B cell (primary cell): ENCODE results near the gene COX20. TPM values are rescaled to one million over a fixed set of nuclear protein-coding genes. Genes with fewer than 3 reads are reported as not detected.

ENCODE experiments used
- ATAC-seq: fragments of 200-7000 bp; cut with Tn5 transposase; one replicate; pipeline ENCODE4 v1.10.0; 2021; ENCODE audit warnings: low read depth, mild to moderate bottlenecking, moderate number of reproducible peaks, moderate library complexity
- CTCF ChIA-PET: fragments of 350-600 bp; sonication (Branson Sonifier 250); formaldehyde crosslinking; loops from one replicate; lab custom pipeline; 2021; ENCODE audit warnings: antibody characterized with exemption, inconsistent platforms; lab: Charles Lee
- POLR2A ChIA-PET: fragments of 350-600 bp; sonication (Branson Sonifier 250); formaldehyde crosslinking; loops from one replicate; lab custom pipeline; 2021; ENCODE audit warnings: antibody characterized with exemption; lab: Charles Lee
- DNase-seq: peaks from one replicate; pipeline ENCODE4 v3.0.0; 2013
- H2AFZ ChIP-seq: 2 replicates; pipeline ENCODE4 v1.6.1; 2012; ENCODE audit warnings: mild to moderate bottlenecking, low read depth, low read length; ENCODE audit not compliant: insufficient read depth, poor library complexity, severe bottlenecking
- H3K27ac ChIP-seq, 2 donors: 1 replicate in 1 of 2; 2 replicates in 1 of 2; pipeline ENCODE4 v1.5.1; 2012 to 2013; ENCODE audit warnings: low read length in 2 of 2, mild to moderate bottlenecking in 2 of 2, moderate library complexity in 1 of 2
- H3K27me3 ChIP-seq, 4 experiments: fragments of 200-600 bp in 1 of 4; sonication (generic) in 1 of 4; replicated peaks in 1 of 4; 1 replicate in 2 of 4; 2 replicates in 2 of 4; pipeline versions ENCODE4 v1.6.1 to v1.7.0; 2013 to 2016; ENCODE audit warnings: low read length in 3 of 4, mild to moderate bottlenecking in 2 of 4, mixed read lengths in 1 of 4, moderate library complexity in 1 of 4; ENCODE audit not compliant: insufficient read depth in 4 of 4, control insufficient read depth in 3 of 4; ENCODE audit errors: control extremely low read depth in 1 of 4
- H3K36me3 ChIP-seq, 2 experiments: replicated peaks in 1 of 2; 1 replicate in 1 of 2; 2 replicates in 1 of 2; pipeline versions ENCODE4 v1.6.1 to v1.7.1; 2013; ENCODE audit warnings: low read length in 1 of 2; ENCODE audit not compliant: insufficient read depth in 2 of 2, control insufficient read depth in 1 of 2; ENCODE audit errors: control extremely low read depth in 1 of 2, extremely low read depth in 1 of 2
- H3K4me1 ChIP-seq, 2 donors: fragments of 200-600 bp in 1 of 2; sonication (generic) in 1 of 2; 1 replicate in 1 of 2; 2 replicates in 1 of 2; pipeline versions ENCODE4 v1.5.1 to v1.6.1; 2013 to 2017; ENCODE audit warnings: low read length in 2 of 2; ENCODE audit not compliant: control insufficient read depth in 2 of 2, insufficient read depth in 2 of 2
- H3K4me2 ChIP-seq: replicated peaks from 2 replicates; pipeline ENCODE3; 2012; ENCODE audit warnings: mild to moderate bottlenecking, low read depth, low read length; ENCODE audit not compliant: poor library complexity, severe bottlenecking
- H3K4me3 ChIP-seq, 5 experiments: fragments of 200-600 bp in 1 of 5; sonication (generic) in 1 of 5; 1 replicate in 3 of 5; 2 replicates in 2 of 5; pipeline versions ENCODE4 v1.5.1 to v1.7.0; 2011 to 2016; ENCODE audit warnings: low read length in 4 of 5, mild to moderate bottlenecking in 4 of 5, low read depth in 2 of 5, control low read depth in 1 of 5, moderate library complexity in 1 of 5; ENCODE audit not compliant: insufficient read depth in 1 of 5; ENCODE audit errors: control extremely low read depth in 1 of 5, extremely low read depth in 1 of 5
- H3K79me2 ChIP-seq: fragments of 200-600 bp; sonication (generic); one replicate; pipeline ENCODE4 v1.6.0; 2016; ENCODE audit warnings: low read length; ENCODE audit not compliant: control insufficient read depth, insufficient read depth
- H3K9ac ChIP-seq: fragments of 200-600 bp; sonication (generic); 2 replicates; pipeline ENCODE4 v1.6.1; 2017; ENCODE audit warnings: mild to moderate bottlenecking, low read length, moderate library complexity
- H3K9me3 ChIP-seq, 3 donors: one replicate each; pipeline versions ENCODE4 v1.6.1 to v1.7.1; 2013; ENCODE audit warnings: low read length in 2 of 3; ENCODE audit not compliant: control insufficient read depth in 2 of 3, insufficient read depth in 1 of 3; ENCODE audit errors: control extremely low read depth in 1 of 3
- H4K20me1 ChIP-seq: 2 replicates; pipeline ENCODE4 v1.6.0; 2012; ENCODE audit warnings: mild to moderate bottlenecking, low read length; ENCODE audit not compliant: insufficient read depth, control insufficient read depth, poor library complexity, severe bottlenecking
- H3K27ac Mint-ChIP-seq: one replicate; pipeline ENCODE4 v1.8.0; 2021; ENCODE audit warnings: mixed read lengths
- H3K27me3 Mint-ChIP-seq: one replicate; pipeline ENCODE4 v1.8.0; 2021; ENCODE audit warnings: mixed read lengths
- H3K4me1 Mint-ChIP-seq: one replicate; pipeline ENCODE4 v1.8.0; 2021; ENCODE audit warnings: mixed read lengths
- H3K4me3 Mint-ChIP-seq: one replicate; pipeline ENCODE4 v1.8.0; 2021; ENCODE audit warnings: mixed read lengths
- H3K9me3 Mint-ChIP-seq: one replicate; pipeline ENCODE4 v1.8.0; 2022; ENCODE audit warnings: mixed read lengths; ENCODE audit not compliant: insufficient read depth
- CTCF ChIP-seq: fragments of 200-600 bp; IDR thresholded peaks from one replicate; pipeline ENCODE4 v1.8.0; 2022; ENCODE audit warnings: antibody characterized with exemption, mild to moderate bottlenecking
- EZH2 ChIP-seq: IDR thresholded peaks from 2 replicates; pipeline ENCODE4 v1.6.1; 2012; ENCODE audit warnings: borderline replicate concordance, low read depth, mild to moderate bottlenecking, moderate library complexity, low read length; ENCODE audit not compliant: insufficient read depth, poor library complexity, severe bottlenecking
- WGBS: methylation state at CpG from one replicate; pipeline ENCODE4 v1.1.5; 2013; ENCODE audit warnings: missing lambda C conversion rate; ENCODE audit not compliant: insufficient coverage; 5-methylcytosine and 5-hydroxymethylcytosine counted together
- intact Hi-C: fragments of 100-400 bp; cut with micrococcal nuclease; formaldehyde crosslinking; loops from one replicate; pipeline ENCODE4 v1.10.0; 2022
- polyA plus RNA-seq: library from polyadenylated mRNA; depleted of rRNA; stranded (reverse); fragments of >200 nt; gene quantifications from 2 replicates; pipeline ENCODE4 v1.2.3, GENCODE V29; 2012
- total RNA-seq, 2 donors: library from RNA; stranded (reverse); fragments of 120-200 nt in 1 of 2; gene quantifications; 1 replicate in 1 of 2; 2 replicates in 1 of 2; pipeline versions ENCODE4 v1.2.3 to v1.2.4, GENCODE V29; 2013 to 2022

COX20 gene
- total and polyA plus RNA-seq, 2 donors (not counting 1 experiment from before 2014, with no cell fraction given), result 24.7 to 35.7 TPM

GRCh38 chr1:244843148-244843978, 7.9 kb downstream of the COX20 start:
- TF ChIP-seq EZH2 (no peak), CTCF (no peak)
- peaks cover 26% of the 10 kb centered on the region for H3K4me1 Mint-ChIP-seq

More at GRCh38 chr1:244843148-244843978, 7.9 kb downstream of the COX20 start:
- WGBS, result no CpG with 5 or more reads among the region's 6 CpGs
- H3K4me2 ChIP-seq, result no peak overlapping the region
- peaks cover 48% of the 10 kb centered on the region for H3K79me2 ChIP-seq
- H3K4me3 Mint-ChIP-seq, result no peak overlapping the region
- no peak overlapping the region for H3K27ac Mint-ChIP-seq
- CTCF ChIA-PET, result interaction anchor here (1.2 to 3.3 kb wide), 6 partner anchors 8 to 200 kb away, joined by 4 to 21 read pairs (median 6); partner anchors contain the start of gene COX20
- H3K4me1 ChIP-seq, result peaks cover 0 to 3% of the 10 kb centered on the region in 2 donors
- peaks cover 10 to 63% of the 10 kb centered on the region in 2 experiments for H3K36me3 ChIP-seq
- H4K20me1 ChIP-seq, result no peaks in the 10 kb centered on the region
- no peak overlapping the region for H3K27ac ChIP-seq
- no peaks in the 10 kb centered on the region for H3K9me3 ChIP-seq
- no peak overlapping the region for H3K9ac ChIP-seq
- intact Hi-C loops, result no loop called here
- H3K4me3 ChIP-seq, result no peak overlapping the region
- POLR2A ChIA-PET, result no interaction called here
- H2AFZ ChIP-seq, result no peak overlapping the region
- no peaks in the 10 kb centered on the region for H3K27me3 Mint-ChIP-seq
- no peaks in the 10 kb centered on the region for H3K27me3 ChIP-seq
- ATAC-seq, result no peak
- no peaks in the 10 kb centered on the region for H3K9me3 Mint-ChIP-seq
- DNase-seq, result no peak
